GM18508 (cell line): ENCODE data around the gene IQGAP1.
"Not testable (repeated sequence)": the region's sequence is repeated elsewhere in the genome, so short reads cannot be mapped to it uniquely, and the experiment has no call there.

Experiments used
- ATAC-seq: cut with Tn5 transposase; IDR thresholded peaks from one replicate; pipeline ENCODE4 v1.9.1; 2021; ENCODE audit warnings: moderate number of reproducible peaks; ENCODE audit not compliant: insufficient read depth, unreplicated experiment

Gene IQGAP1

DNA sequence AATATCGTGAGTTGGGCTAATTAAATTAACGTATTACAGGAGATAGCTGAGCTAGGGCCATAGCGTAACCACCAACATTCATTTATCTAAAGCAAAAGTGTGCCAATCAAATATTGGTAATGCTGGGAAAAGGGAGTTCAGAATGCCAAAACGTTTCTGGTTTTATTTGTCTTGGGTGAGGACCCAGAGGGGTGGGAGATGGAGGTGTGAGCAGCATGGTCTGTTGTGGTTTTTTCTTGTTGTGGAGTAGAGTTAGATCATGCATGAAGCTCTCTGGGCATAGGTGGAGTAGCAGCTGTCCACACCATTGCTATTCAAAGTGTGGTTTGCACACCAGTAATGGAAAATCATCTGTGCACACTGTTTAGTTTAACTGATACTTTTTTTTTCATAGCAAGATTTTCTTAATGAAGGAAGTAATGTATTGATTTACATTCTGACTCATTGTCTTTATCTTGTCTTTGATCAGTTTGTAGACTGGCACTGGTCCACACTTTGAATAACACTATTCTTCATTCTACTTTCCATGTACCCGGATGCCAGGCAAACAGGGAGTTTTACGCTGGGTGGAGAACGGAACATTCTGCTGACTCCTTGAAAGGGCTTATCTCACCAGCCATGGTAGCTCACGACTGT, 90.9 kb downstream of the IQGAP1 start:
- ATAC-seq: no peak

DNA sequence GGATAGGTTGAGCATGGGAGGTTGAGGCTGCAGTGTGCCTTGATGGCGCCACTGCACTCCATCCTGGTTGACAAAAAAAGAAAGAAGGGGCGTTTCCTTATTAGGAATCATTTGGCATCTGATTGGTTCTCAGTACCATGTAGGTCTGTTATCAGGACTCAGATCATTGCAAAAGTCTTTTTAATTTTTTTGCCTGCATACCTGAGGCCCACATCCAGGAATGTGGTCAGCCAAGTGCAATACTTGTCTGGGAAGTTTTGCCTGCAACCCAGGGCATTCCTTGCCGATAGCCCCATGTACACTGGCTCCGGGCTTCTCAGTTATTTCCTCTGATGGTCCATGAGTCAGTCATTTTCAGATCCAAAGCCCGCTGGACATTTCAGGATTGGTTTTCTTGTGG, 91.6 kb downstream of the IQGAP1 start:
- ATAC-seq: no peak

DNA sequence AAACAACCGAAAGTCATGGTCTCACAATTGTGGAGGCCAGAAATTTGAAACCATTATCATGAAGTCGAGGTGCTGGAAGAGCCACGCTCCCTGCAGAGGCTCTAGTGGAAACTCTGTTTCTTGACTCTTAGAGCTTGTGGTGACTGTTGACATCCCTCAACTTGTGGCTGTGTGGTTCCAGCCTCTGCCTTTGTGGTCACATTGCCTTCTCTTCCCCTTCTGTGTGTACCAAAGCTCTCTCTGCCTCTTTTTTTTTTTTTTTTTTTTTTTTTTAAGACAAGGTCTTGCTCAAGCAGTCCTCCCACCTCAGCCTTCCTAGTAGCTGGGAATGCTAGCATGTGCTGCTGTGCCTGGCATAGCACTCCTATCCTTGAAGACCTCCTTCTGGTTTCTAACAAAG, 93.0 kb downstream of the IQGAP1 start:
- no peak for ATAC-seq

DNA sequence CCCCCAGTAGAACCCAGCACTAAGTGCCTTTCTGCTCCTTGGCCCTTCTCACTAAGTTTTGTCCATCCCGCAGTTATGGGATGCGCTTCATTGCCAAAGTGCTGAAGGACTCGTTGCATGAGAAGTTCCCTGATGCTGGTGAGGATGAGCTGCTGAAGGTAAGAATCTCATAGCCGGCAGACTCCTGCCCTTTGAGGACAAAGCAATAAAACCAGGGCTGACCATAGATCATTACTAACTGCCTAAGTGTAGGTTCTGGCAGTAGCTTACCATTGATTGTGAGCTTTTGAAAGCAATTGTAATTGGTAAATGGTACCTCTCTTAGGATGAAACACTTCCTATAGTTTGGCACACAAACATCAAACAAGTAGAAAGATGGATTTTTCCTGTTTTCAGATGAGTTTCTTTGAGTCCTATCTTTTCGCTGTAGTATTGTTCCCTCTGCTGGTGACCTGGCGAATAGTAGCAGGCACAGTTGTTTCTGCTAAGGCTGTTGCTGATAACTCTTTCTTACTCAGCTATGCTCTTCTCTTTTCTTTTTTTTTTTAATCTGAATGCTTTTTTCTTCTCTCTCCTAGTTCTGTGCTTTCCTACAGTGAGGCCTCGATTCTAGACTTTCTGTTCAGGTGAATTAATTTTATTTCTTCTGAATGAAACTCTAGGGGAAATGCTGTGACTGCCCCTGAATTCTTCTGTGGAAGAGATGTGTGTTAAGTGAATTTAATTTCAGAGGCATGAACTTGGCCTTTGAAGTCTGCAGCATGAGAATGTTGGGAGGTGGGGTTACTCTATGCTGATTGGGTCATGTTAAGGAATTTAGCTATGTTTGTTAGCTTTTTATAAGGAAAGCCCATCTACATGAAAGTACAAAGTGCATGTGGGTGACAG, 94.3 kb downstream of the IQGAP1 start:
- no peak for ATAC-seq

DNA sequence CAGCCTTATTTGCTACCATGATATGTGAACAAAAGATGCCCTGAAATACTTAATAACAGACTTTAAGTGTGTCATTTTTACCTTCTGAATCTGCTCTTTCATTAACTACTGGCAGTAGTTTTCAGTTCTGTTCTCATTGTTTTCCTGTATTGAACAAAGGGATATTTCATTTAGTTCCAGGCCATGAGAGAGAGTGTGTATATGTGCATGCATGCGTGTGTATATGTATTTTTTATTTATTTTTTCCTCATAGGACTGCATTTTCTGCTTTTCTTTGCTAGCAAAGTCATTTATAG, 94.9 kb downstream of the IQGAP1 start:
- ATAC-seq: no peak

DNA sequence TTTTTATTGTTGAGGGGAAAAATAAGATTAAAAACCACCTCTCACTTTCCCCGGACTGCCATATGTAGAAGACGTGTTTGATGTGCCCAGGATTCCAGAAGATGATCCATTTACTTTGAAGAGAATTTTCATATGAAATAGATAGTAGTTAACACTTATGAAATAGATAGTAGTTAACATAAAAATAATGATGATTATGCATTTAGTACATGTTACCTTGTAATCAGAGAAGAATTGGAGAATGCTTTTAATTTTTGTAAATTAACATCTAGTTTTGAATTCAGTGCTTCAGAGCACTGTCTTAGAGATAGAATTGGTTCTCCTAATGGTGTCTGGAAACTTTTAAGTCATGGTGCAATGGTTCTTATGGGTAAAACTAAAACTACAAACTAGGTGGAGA, 95.6 kb downstream of the IQGAP1 start:
- no peak for ATAC-seq

DNA sequence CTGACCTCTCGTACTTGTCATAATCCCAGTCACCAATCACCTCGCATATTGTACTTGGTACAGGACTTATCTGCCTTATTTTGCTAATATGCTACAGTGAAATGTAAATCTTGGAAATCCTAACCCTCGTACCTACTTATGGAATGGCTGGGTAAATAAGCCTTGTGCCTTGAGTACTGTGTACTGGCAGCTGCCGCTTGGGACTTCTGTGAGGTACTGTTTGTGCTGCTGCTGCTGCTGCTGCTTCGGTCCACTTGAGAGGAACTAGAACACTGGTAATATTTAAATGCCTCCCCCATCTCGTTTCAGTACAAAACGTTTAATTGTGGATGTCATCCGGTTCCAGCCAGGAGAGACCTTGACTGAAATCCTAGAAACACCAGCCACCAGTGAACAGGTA, 99.1 kb downstream of the IQGAP1 start:
- no peak for ATAC-seq

DNA sequence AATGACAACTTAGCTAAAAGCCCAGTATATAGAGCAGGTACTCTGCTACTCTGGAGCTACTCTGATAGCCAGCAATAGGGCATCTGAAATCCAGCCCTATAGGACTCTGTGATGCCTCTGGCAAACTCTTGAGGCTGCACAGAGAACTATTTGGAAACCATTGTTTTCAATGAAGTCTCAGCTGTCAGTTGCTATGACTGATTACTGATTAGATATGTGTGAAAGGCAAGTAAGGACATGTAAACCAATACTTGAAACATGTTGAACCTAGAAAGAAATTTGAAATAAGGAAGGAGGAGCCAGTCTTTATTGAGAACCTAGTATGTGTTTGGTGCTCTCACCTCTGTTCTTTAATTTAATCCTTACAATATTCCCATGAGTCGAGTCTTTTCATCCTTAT, 101.5 kb downstream of the IQGAP1 start:
- no peak for ATAC-seq

DNA sequence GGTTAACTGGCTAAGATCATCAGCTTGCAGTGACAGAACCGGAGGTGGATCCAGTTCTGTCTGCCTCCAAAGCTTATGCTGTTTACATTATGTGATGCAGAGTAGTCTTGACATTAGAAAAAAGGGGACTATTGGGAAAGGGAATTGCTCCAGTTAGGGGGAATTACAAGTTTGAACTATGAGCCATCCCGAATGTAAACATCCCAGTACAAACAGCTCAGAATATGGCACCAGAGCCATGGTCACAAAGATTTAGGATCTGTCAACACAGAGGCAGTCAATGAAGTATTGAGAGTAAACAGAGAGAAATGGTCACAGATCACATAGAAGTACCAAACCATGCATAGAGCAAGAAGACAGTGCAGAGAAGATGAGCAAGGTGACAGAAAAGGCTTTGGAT, 101.9 kb downstream of the IQGAP1 start:
- no peak for ATAC-seq

DNA sequence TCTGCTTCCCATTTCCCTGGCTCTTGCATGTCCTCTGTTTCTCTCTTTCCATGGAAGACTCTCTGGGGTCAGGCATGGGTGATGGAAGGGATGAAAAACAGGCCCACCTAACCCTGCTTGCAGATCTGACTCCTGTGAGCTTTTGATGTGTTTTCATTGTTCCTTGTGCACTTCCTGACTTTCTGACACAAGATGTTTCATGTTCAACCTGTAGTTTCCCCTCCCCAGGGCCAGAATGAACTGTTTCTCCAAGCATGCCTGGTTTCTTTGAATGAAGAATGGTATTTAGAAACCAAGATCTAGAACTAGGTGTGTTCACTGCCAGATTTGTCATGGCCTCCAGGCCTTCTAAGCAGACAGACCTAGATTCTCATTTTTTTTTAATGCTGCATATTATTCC, 105.6 kb downstream of the IQGAP1 start:
- ATAC-seq: no peak

DNA sequence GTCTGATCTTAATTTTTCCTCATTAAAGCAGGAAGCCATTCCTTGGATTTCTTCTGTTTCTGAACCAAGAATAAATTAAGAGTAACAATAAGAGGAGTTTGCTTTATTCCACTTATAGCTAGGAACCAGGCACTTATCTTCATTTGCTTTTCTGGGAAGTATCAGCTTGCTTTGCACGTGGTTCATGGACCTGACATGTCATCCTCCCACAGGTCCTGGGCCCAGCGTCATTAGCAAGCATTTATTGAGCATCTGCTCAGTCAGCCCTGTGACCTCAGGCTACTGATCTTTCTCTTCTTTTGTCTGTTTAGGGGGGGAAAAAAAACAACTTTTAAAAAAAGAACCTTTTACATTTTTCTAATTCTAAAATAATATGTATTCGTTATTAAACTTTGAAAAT, 107.0 kb downstream of the IQGAP1 start:
- no peak for ATAC-seq

DNA sequence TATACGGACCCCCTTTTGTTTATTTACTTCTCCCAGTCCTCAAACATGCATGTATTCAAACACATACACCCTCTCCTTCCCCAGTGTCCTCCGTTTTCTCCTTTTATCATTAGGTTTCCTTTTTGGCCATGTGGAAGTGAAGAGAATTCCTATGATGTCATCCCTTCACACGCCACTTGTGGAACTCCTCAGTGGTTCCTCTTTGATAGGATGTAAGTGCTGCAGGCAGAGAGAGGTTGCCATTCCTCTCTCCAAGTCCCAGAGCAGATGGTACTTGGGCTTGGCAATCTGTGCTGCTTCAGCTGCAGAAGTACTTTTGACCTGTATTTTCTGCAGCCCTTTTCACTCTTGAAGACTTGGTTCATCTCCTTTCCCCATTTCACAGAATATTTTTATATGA, 108.7 kb downstream of the IQGAP1 start:
- no peak for ATAC-seq

DNA sequence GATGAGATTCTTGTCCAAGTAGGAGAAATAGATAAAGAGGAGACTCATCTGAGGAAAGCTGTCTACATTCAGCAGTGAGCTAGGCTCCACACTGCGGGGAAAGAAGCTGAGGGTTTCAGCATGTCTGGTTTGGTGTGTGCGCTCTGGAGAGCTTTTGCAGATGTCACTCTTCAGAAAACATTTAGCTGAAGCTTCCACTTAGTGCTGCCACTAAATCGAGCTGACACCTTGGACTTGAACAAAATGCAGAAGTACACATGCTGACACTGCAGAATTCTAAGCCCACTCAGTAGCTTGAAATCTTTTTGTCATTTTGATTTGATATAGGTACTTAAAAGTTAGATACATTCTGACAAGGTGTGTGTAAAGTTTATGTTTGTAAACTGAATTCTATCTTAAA, 109.3 kb downstream of the IQGAP1 start:
- ATAC-seq: no peak

DNA sequence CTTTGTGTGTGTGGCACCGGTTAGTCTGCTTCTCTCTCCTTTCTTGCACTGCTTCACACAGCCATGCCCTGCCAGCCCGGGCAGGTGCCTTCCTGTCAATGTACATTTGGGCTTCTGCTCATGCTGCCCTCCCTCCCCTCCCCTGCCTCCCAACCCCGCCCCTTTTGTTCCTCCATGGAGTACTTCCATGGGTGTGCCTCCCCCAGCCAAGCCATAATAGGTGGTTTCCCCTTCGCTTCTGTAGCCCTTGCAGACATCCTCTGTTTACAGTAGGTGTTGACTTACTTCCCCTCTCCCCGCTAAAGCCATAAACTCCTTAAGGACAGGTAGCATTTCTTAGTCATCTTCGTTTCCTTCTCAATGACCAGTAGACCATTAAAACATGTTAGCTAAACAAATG, 109.9 kb downstream of the IQGAP1 start:
- ATAC-seq: no peak

DNA sequence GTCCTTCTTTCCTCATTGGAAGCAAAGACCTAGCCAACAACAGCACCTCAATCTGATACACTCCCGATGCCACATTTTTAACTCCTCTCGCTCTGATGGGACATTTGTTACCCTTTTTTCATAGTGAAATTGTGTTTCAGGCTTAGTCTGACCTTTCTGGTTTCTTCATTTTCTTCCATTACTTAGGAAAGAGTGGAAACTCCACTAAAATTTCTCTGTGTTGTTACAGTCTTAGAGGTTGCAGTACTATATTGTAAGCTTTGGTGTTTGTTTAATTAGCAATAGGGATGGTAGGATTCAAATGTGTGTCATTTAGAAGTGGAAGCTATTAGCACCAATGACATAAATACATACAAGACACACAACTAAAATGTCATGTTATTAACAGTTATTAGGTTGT, 112.1 kb downstream of the IQGAP1 start:
- ATAC-seq: no peak

DNA sequence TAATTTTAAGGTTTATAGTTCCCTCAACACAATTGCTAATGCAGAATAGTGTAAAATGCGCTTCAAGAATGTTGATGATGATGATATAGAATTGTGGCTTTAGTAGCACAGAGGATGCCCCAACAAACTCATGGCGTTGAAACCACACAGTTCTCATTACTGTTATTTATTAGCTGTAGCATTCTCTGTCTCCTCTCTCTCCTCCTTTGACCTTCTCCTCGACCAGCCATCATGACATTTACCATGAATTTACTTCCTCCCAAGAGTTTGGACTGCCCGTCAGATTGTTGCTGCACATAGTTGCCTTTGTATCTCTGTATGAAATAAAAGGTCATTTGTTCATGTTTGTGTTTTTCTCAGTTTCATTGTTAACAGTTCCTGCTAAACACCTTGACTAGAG, 113.9 kb downstream of the IQGAP1 start:
- no peak for ATAC-seq

DNA sequence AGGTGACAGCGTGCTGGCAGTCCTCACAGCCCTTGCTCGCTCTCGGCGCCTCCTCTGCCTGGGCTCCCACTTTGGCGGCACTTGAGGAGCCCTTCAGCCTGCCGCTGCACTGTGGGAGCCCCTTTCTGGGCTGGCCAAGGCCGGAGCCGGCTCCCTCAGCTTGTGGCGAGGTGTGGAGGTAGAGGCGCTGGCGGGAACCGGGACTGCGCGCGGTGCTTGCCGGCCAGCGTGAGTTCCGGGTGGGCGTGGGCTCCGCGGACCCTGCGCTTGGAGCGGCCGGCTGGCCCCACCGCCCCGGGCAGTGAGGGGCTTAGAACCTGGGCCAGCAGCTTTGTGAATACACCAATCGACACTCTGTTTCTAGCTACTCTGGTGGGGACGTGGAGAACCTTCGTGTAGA, 122.7 kb downstream of the IQGAP1 start:
- ATAC-seq: not testable (repeated sequence)

DNA sequence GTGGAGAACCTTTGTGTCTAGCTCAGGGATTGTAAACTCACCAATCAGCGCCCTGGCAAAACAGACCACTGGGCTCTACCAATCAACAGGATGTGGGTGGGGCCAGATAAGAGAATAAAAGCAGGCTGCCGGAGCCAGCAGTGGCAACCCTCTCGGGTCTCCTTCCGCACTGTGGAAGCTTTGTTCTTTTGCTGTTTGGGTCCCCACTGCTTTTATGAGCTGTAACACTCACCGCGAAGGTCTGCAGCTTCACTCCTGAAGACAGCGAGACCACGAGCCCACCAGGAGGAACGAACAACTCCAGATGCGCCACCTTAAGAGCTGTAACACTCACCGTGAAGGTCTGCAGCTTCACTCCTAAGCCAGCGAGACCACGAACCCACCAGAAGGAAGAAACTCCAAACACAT, 123.2 kb downstream of the IQGAP1 start:
- ATAC-seq: not testable (repeated sequence)

DNA sequence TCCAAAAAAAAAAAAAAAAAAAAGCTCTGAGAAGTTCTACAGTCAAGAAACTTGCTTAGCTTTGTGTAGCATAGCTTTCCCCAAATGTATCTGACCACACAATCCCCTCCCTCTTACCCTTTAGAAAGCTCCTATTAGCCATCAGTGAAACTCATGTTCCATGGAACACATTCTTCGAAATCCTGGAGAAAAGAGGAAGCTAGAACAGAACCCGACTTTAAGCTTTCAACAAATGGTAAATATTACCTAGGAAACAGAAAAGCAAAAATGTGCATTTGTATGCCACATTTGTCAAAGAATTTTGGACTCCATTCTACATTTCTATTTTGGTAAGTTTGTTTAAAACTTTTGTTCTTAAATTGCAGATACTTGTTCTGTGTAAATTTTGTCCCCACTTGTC, 124.2 kb downstream of the IQGAP1 start:
- ATAC-seq: no peak

DNA sequence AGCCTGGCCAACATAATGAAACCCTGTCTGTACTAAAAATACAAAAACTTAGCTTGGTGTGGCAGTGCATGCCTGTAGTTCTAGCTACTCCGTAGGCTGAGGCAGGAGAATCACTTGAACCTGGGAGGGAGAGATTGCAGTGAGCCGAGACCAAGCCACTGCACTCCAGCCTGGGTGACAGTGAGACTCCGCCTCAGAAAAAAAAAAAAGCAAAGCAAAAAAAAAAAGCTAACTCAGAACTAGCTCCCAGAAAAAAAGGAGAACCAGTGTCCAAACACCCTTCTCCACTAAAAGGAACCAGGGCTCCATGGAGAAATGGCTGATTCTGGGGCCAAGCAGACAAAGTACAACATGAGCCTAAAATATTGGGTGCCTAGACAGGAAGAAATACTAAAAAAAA, 124.9 kb downstream of the IQGAP1 start:
- ATAC-seq: no peak

DNA sequence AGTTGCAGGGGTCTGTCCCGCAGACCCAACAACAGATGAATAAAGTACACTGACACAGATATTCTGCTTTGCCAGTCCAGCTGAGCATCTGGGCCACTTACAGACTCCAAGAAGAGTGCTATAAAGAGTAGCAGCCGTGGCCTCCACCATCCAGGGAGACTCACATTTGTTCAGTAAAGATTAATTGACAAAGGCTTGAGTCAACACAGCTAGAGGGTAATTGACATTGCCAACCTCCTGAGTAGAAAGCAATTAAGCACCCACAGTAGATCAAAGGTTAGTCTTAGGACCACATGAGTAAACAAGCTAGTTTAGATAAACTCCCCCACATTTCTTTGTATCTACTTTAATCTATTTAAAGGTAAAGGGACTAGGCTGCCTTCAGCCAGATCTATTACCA, 125.4 kb downstream of the IQGAP1 start:
- no peak for ATAC-seq

DNA sequence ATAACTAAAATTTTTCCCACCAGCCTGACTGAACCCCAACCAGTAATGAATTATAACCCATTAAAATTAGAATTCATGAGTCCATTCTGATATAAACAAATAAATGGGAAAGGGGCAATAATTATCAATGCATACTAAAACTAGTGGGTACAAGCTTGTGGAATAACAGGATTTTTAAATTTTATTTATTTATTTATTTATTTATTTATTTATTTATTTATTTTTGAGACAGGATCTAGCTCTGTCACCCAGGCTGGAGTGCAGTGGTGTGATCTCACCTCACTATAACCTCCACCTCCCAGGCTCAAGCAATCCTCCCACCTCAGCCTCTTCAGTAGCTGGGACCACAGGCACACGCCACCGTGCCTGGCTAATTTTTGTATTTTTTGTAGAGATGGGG, 125.9 kb downstream of the IQGAP1 start:
- not testable (repeated sequence) for ATAC-seq
